GM21423 (cell line): ENCODE measurements around the gene MRPL4.
"Not testable (repeated sequence)": the region's sequence is repeated elsewhere in the genome, so short reads cannot be mapped to it uniquely, and the experiment has no call there.

Experiments used
- ATAC-seq: cut with Tn5 transposase; IDR thresholded peaks from one replicate; pipeline ENCODE4 v1.9.1; 2021; ENCODE audit warnings: mild to moderate bottlenecking, moderate library complexity; ENCODE audit not compliant: unreplicated experiment

The MRPL4 gene

DNA sequence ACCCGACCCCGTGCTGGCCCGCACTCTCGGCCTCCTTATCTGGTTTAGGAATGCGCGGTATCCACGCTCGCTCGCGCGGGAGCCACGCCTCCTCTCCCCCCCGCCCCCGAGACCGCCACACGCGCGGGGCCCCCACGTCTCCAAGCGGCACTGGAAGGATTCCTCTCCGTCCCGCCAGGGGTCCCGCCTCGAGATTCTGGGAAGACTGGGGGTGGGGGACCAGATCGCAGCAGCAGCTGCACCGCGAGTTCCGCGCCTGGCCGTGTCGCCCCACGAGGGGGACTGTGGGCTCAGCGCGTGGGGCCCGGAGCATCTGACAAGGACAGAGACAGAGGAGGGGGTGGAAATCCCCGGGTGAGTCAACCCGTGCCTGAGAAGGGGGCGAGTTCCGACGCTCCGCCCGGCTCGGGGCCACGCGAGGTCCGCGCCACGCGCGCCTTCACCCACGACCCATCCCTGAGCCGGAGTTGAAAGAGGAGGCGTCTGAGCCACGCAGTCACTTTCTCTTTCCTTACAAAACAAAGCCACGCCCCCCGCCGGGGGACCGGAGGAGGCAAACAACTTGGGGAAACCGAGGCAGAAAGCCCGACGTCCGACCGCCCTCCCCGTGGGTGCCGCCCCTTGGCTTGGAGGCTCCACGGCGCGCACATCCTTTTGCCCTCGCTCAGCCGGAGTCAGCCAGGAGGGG is 21.7 kb upstream of the MRPL4 start:
- ATAC-seq: no peak

DNA sequence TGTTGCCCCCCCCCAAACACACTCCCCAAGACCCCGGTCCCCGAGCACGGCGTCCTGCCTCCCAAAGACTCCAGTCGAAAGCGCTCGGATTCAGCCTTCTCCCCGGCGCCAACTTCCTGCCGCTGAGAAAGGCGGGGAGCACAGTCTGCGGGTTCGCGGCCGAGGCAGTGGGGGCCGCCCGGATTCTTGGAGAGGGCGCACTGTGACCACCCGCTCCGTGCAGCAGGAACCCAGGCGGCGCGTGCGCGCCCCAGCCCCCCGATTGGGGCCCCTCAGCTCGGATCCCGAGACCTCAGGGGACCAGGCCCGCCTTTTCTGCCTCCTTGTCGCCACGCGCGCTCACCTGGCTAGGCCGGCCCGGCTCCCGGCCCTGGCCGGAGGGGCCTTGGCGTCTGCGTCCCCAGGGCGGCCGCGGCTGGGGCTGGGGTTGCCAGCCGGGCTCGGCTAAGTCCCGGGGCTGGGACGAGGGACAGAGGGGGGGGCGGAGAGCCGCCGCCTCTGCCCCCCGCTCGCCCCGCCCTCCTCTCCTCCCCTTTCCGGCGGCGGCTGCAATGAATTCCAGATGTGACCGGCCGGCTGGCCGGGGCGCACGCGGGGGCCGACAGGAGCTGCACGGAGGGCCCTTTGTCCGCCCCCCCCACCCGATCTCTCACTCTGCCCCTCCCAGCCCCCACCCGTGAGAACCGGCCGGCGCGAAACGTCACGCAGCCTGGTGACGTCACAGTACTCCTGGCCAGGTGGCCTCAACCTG is 21.0 kb upstream of the MRPL4 start, which contains the start of gene S1PR2:
S1PR2 (minus strand) TSS at position 471 of the 751 bp plus-strand sequence. CDS start 6,426 bp downstream, outside the sequence.
- peak; percentile 45 for ATAC-seq

DNA sequence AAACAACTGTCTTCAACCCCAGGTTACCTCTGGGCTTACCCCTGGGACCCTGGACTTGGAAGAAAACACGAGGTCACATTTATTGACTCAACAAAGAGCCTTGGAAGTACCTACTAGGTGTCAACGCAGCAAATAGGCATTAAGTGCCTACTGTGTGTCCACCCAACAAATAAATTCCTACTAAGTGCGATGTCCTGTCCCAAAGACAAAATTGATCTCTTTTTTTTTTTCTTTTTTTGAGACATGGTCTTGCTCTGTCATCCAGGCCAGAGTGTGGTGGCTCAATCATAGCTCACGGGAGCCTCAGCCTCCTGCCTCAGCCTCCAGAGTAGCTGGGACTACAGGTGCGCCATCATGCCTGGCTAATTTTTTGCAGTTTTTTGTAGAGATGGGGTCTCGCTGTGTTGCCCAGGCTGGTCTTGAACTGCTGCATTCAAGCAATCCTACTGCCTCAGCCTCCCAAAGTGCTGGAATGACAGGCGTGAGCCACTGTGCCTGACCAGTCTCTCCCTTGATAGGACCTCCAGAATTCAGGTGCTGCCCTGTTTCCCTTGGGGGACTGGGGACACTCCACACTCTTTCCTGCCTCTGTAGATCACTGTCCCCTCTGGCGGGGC is 20.3 kb upstream of the MRPL4 start:
- ATAC-seq: no peak

DNA sequence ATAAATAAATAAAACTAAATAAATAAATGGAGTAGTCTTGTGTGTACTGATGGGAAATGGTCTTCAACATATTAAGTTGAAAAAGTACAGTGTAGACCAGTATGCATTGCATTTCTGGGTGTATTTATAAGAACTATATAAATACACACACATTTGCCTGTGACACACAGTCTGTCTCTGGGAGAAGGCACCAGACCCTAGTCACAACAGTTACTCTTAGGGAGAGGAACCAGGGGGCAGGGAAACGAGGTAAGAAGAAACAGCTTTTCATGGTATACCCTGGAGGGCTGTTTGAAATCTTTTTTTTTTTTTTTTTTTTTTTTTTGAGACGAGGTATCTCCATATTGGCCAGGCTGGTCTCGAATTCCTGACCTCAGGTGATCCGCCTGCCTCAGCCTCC is 18.1 kb upstream of the MRPL4 start:
- no peak for ATAC-seq

DNA sequence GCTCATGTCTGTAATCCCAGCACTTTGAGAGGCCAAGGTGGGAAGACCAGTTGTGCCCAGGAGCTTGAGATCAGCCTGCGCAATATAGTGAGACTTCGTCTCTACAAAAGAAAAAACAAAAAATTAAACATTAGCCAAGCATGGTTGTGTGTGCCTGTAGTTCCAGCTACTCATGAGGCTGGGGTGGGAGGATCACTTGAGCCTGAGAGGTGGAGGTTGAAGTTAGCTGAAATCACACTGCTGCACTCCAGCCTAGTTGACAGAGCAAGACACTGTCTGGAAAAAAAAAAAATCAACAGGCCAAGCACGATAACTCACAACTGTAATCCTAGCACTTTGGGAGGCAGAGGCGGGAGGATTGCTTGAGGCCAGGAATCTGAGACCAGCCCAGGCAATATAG is 17.0 kb upstream of the MRPL4 start:
- no peak for ATAC-seq

DNA sequence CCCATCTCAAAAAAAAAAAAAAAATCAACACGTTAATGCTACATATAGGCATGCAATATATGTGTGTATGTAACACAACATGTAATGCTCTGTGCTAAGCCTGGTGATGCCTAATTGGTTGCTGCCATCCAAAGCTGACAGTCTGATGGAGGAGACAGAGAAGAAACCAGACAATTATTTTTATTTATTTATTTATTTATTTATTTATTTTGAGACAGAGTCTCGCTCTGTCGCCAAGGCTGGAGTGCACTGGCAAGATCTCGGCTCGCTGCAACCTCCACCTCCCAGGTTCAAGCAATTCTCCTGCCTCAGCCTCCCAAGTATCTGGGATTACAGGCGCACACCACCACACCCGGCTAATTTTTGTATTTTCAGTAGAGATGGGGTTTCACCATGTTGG is 16.6 kb upstream of the MRPL4 start:
- not testable (repeated sequence) for ATAC-seq

DNA sequence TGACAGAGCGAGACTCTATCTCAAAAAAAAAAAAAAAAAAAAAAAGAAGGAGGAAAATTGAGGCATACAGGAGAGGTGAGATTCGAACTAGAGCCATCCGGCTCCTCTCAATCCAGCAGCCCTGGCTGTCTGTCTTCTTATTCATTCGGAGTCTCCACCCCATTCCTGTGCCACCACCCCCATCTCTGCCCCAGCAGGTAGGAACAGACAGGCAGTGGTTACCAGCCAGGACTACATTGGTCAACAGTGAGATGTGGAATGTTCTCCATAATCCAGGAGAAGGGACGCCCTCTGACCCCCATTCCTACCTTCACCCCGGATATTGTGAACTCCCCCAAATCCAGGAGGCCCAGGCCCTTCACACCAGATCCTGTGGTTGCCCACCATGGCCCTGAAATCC is 14.3 kb upstream of the MRPL4 start:
- no peak for ATAC-seq

DNA sequence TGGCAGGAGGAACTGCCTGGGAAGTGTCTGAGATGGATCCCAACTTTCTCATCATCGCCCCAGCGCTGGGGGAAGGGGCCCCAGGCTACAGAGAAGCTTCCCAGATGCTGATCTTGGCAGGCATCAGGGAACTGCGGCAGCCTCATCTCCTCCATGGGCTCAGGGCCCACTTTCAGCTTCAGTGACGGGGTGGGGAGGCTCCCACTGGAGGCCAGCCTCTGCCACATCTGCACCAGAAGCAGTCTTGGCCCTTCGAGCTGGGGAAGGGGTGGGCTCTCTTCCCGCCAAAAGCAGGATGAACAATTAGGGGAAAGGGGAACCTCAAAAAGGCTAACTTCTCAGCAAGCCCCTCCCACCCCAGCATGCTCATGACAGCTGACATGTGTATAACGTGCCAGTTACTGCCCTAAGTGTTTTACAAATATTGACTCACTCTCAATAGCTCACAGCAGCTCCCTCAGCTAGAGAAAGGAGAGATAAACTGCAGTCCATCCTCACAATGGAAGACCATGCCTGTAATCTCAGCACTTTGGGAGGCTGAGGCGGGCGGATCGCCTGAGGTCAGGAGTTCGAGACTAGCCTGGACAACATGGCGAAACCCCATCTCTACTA is 13.7 kb upstream of the MRPL4 start:
- ATAC-seq: no peak

DNA sequence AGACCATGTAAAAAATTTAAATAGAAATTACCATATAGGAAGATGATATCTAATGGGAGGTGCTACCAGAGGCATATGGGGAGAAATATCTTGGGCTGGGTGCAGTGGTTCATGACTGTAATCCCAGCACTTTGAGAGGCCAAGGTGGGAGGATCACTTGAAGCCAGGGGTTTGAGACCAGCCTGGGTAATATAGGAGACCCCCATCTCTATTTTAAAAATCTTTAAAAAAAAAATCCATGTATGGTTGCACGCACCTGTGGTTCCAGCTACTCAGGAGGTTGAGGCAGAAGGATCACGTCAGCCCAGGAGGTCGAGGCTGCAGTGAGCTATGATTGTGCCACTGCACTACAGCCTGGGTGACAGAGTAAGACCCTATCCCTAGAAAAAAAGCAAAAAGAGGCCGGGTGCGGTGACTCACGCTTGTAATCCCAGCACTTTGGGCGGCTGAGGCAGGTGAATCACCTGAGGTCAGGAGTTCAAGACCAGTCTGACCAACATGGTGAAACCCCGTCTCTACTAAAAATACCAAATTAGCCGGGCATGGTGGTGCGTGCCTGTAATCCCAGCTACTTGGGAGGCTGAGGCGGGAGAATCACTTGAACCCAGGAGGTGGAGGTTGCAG is 10.1 kb upstream of the MRPL4 start:
- not testable (repeated sequence) for ATAC-seq

DNA sequence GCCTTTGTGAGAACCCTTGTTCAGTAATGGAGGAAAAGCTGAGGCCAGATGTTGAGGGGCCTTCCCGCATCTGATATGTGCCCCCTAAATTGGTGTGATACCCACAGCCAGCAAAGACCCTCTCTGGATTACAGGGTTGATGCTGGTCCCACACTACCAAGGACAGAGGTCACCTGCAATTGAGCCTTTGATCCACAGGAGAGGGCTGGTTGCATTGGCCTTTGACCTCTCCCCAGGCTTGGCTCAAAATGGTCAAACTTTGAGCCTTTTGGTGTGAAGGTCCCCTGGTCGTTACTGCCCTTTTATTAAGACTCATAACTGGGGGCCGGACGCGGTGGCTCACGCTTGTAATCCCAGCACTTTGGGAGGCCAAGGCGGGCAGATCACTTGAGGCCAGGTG is 8.4 kb upstream of the MRPL4 start:
- ATAC-seq: no peak

DNA sequence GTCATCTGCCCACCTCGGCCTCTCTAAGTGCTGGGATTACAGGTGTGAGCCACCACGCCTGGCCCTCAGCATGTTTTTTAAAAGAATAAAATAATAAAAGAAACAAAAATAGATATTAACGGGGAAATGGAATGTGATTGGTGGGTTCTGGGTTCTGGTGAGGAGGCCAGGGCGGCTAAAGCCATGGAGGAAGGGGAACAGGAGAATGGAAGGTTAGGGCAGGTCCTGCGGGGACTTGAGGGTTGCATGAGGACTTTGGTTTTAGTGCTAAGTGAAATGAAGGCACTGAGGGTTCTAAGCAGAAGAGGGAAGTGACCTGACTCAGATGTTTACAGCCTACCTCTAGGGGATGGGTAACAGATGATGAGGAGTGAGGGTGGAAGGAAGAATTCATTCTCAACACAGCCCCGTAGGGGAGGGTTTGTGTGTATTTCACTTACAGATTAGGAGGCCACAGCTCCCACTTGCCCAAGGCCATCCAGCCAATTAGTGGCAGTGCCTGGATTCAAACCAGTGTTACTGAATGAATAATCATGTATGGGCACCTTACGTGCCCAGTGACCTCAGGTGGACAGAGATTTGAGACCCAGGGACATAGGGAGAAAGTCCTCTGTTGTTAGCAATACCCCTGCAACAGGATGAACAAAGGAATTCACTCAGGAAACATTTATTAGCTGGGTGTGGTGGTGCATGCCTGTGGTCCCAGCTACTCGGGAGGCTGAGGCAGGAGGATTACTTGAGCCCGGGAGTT is 6.7 kb upstream of the MRPL4 start:
- no peak for ATAC-seq

DNA sequence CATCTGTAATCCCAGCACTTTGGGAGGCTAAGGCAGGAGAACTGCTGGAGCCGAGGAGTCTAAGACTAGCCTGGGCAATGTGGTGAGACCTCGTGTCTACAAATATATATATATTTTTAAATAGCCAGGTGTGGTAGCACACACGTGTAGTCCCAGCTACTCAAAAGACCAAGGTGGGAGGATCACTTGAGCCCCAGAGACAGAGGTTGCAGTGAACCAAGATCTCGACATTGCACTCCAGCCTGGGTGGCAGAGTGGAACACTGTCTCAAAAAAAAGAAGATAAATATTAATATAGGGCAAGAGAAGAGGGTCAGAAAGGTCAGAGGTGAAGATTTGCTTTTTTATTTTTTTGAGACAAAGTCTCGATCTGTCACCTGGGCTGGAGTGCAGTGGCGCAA is 5.5 kb upstream of the MRPL4 start:
- no peak for ATAC-seq

DNA sequence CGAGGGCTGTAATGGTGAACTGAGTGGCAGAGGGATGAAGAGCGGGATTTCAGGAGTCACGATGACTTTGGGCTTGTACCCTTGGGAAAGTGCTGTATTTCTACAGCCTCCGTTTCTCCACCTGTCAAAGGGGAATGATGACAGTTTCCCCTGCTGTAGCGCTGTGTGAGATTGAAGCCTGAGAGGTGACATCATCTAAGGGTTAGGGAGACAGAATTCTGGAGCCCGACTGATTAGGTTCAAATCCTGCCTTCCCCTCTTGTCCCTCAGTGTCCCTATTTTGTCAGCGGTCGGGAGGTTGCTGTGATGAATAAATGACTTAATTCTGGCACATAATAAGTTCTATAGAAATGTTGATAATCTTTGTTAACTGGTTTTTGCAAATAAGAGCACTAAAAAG is 693 bp downstream of the MRPL4 start:
- ATAC-seq: no peak

DNA sequence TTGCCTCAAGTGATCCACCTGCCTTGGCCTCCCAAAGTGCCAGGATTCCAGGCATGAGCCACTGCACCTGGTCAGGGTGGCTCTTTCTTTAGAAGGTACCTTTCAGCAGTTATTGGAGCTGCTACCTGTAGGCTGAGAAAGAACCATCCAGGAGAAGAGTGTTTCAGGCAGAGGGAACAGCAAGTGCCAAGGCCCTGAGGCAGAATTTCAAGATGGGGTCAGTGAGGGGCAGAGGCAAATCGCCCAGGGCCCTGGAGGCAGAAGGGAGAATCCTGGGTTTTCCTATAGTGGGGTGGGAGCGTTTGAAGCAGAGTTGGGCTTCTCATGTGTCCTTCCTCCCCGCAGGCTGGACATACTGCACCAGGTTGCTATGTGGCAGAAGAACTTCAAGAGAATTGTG is 2.2 kb downstream of the MRPL4 start:
- no peak for ATAC-seq

DNA sequence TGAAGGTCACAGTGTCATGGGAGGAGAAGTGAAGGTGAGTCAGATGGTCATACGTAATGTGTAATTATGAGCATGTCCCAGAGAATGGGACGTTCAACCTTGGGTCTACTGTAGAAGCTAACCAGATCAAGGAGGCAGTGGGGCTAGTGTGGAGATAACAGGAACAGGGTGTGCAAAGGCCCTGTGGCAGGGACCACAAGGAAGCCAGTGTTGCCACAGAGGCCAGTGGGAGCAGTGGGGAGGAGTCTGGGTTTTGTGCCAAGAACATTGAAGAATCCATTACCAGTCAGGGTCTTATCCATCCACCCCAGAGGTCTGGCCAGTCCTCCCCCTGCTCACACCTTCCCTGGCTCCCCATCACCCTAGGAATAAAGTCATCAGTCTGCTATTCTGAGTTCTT is 3.3 kb downstream of the MRPL4 start:
- ATAC-seq: no peak

DNA sequence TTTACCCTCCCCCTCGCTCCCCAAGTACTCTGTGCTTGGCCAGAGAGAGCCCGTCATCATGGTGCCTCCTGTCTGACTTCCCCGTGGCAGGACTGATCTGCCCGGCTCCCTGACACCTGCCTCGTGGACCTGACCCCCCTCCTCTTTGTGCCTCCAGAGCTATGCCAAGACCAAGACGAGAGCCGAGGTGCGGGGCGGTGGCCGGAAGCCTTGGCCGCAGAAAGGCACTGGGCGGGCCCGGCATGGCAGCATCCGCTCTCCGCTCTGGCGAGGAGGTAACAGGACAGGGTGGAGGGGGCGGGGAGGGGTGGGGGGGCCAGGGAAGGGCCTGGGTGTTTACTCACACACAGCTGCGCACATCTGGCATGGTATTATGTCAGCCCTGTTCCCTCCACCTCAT is 4.5 kb downstream of the MRPL4 start:
- ATAC-seq: no peak

DNA sequence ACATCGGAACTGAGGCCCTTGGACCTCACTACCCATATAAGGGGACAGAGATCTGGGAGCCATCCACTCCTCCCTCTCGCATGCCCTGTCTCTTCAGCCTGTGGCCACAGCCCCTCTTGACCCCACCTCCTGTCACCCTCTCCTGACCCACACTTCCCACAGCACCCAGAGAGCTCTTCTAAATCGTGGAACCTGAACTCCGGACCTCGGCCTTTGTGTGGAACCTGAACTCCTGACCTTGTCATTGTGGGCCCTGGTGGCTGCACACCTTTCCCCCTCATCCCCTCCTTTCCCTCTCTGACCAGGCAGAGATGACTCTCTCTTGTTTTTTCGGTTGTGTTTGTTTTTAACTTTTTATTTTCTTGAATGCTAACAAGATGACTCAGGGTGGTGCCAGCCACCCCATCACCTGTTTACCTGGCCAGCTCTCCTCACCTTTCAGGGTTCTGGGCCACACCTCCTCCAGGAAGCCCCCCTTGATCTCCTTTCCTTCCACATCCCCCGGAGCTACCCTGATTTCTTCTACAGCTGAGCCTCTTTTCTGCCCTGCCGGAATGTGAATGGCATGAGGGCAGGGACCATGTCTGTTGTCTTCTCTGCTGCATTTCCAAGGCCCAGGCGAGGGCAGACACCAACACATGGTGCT is 5.1 kb downstream of the MRPL4 start:
- ATAC-seq: no peak

DNA sequence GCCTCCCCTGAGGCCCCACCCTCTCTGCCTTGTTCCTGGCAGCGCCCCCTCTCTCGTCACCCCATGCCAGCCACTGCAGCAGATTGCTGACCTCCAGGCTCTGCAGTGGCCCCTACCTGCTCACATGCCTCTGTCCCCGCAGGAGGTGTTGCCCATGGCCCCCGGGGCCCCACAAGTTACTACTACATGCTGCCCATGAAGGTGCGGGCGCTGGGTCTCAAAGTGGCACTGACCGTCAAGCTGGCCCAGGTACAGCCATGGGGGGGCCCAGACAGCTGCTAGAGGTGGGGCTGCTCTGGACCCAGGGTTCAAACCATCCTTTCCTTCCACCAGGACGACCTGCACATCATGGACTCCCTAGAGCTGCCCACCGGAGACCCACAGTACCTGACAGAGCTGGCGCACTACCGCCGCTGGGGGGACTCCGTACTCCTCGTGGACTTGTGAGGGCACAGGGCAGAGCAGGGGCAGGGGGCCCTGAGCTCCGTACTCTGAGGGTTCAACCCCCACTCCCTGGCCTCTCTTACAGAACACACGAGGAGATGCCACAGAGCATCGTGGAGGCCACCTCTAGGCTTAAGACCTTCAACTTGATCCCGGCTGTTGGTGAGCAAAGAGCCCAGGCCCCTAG is 6.2 kb downstream of the MRPL4 start:
- no peak for ATAC-seq

DNA sequence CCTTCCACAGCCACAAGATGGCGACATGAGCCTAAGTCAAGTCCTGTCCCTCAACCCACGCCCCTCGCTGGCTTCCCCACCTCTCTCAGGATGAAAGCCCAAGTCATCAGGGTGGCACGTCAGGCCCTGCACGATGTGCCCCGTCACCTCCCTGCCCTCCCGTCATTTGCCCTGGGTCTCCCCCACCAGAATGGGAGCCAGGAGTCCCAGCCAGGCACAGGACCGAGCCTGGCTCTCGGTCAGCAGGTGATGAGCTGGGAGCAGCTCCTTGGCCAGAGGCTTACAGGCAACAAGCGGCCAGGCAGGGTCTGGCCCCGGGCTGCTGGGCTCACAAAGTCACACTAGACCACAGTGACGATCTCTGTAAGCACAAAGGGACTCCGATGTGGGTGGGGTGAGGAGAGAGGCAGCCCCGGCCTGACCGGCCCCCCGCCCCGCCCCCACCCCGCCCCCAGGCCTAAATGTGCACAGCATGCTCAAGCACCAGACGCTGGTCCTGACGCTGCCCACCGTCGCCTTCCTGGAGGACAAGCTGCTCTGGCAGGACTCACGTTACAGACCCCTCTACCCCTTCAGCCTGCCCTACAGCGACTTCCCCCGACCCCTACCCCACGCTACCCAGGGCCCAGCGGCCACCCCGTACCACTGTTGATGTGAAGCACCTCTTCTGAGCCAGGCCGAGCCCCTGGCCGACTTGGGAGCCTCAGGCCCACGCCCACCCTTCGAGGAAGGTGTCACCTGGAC is 7.3 kb downstream of the MRPL4 start:
- ATAC-seq: no peak
